HepG2 (cell line): Measurements from ENCODE around the gene CCL19. TPM values are rescaled to one million over a fixed set of nuclear protein-coding genes. Genes with fewer than 3 reads are reported as not detected.

Source experiments
- ARNT ChIP-seq: fragments of 450-650 bp; IDR thresholded peaks from 2 replicates; pipeline ENCODE4 v1.6.1; 2017
- ELK4 ChIP-seq: sonication (generic); formaldehyde crosslinking; IDR thresholded peaks from 2 replicates; pipeline ENCODE4 v1.9.0; 2021; ENCODE audit warnings: missing genetic modification reagents, borderline replicate concordance
- HES4 ChIP-seq: sonication (generic); formaldehyde crosslinking; IDR thresholded peaks from 2 replicates; pipeline ENCODE4 v1.9.0; 2021; ENCODE audit warnings: mild to moderate bottlenecking, missing genetic modification reagents, borderline replicate concordance
- HNRNPLL ChIP-seq: fragments of 200-400 bp; formaldehyde crosslinking; IDR thresholded peaks from 2 replicates; pipeline ENCODE4 v1.6.1; 2017; ENCODE audit warnings: mild to moderate bottlenecking, low read depth, low read length; ENCODE audit not compliant: poor library complexity, severe bottlenecking
- JARID2 ChIP-seq: sonication (generic); formaldehyde crosslinking; IDR thresholded peaks from 2 replicates; pipeline ENCODE4 v1.8.1; 2023; ENCODE audit warnings: missing genetic modification reagents, inconsistent platforms; ENCODE audit not compliant: insufficient replicate concordance
- MED13 ChIP-seq: sonication (generic); formaldehyde crosslinking; IDR thresholded peaks from 2 replicates; pipeline ENCODE4 v1.5.0; 2020; ENCODE audit warnings: missing genetic modification reagents
- RFX3 ChIP-seq: IDR thresholded peaks from 2 replicates; pipeline ENCODE4 v1.6.1; 2016; ENCODE audit warnings: missing biosample characterization, missing genetic modification reagents
- SMAD1 ChIP-seq: sonication (generic); formaldehyde crosslinking; IDR thresholded peaks from 2 replicates; pipeline ENCODE4 v1.4.0; 2020; ENCODE audit warnings: missing genetic modification reagents, low read depth, mild to moderate bottlenecking, borderline replicate concordance
- ZFP36 ChIP-seq: fragments of 150-350 bp; IDR thresholded peaks from 2 replicates; pipeline ENCODE4 v1.6.1; 2018; ENCODE audit warnings: borderline replicate concordance, low read length, low read depth; ENCODE audit not compliant: partially characterized antibody
- ZNF691 ChIP-seq: sonication (generic); formaldehyde crosslinking; IDR thresholded peaks from 2 replicates; pipeline ENCODE4 v1.4.0; 2020; ENCODE audit warnings: missing genetic modification reagents, low read depth, mild to moderate bottlenecking, borderline replicate concordance
- ZNF7 ChIP-seq: IDR thresholded peaks from 2 replicates; pipeline ENCODE4 v1.6.1; 2016; ENCODE audit warnings: missing biosample characterization, missing genetic modification reagents
- ZNF775 ChIP-seq: sonication (generic); formaldehyde crosslinking; IDR thresholded peaks from 2 replicates; pipeline ENCODE4 v1.4.0; 2020; ENCODE audit warnings: missing genetic modification reagents, mild to moderate bottlenecking, moderate library complexity, borderline replicate concordance
- polyA plus RNA-seq, 8 experiments: library from polyadenylated mRNA; depleted of rRNA in 3 of 8; stranded (reverse) in 7 of 8; unstranded in 1 of 8; fragments of >200 nt; fragmentation: Illumina TruSeq in 4 of 8; extraction: Trizol in 4 of 8; gene quantifications; 2 replicates each; pipeline versions ENCODE4 v1.2.1 to v1.2.3, GENCODE V29; 2011 to 2016; ENCODE audit warnings: low read depth in 4 of 8, missing spikeins in 1 of 8, mixed read lengths in 1 of 8; ENCODE audit not compliant: insufficient read depth in 1 of 8
- total RNA-seq, 5 experiments: library from RNA; depleted of rRNA; stranded (reverse); fragments of >200 nt; fragmentation: Illumina TruSeq; extraction: Trizol; gene quantifications; 2 replicates each; pipeline ENCODE4 v1.2.3, GENCODE V29; 2016; ENCODE audit warnings: low read depth in 1 of 5
- TF ChIP-seq, protein P1 (sequence below): conservative IDR thresholded peaks from 2 replicates; pipeline ENCODE4 v1.6.1; 2018; ENCODE audit warnings: missing genetic modification reagents
- TF ChIP-seq, protein P2 (sequence below): sonication (generic); formaldehyde crosslinking; IDR thresholded peaks from 2 replicates; pipeline ENCODE4 v1.8.0; 2022; ENCODE audit warnings: low read depth, missing genetic modification reagents
- TF ChIP-seq, protein P3 (sequence below): sonication (generic); formaldehyde crosslinking; IDR thresholded peaks from 2 replicates; pipeline ENCODE4 v1.4.0; 2020; ENCODE audit warnings: missing genetic modification reagents, borderline replicate concordance
- TF ChIP-seq, protein P4 (sequence below): sonication (generic); formaldehyde crosslinking; IDR thresholded peaks from 2 replicates; pipeline ENCODE4 v1.5.1; 2020; ENCODE audit warnings: mild to moderate bottlenecking, missing genetic modification reagents, moderate library complexity

CCL19 gene
- total and polyA plus RNA-seq, 2 of the 13 experiments (the other 11 are each of a cell fraction or from before 2014, with no cell fraction given) = not detected

DNA sequence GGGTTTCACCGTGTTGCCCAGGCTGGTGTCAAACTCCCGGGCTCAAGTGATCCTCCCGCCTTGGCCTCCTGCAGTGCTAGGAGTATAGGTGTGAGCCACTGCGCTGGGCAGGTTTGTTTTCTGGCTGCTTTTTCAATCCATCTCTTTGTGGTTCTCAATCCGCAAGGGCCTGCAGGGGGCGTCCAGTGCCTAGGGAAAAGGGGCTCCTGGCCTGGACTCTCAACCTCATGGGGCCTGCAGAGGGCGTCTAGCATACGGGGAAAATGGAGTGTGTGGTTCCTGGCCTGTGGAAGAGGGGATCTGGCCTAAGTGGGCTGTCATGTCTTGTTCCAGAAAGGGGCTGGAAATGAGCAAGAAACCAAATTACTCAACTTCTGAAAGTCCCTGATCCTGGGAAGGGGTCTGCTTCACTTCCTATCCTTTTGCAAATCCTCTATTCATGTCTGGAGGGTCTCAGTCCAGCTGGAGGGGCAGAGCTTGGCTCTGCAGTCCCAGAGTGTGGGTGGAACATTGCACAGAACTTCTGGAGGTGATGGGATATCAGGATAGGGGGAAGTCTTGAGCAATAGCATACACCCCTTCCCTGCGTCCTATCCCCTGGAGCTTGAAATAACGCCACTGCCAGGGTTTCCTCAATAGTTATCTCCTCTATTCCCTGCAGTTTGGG lies 15.9 kb downstream of the CCL19 start (continued):
- no peak for TF ChIP-seq JARID2 (CRISPR knock-in tag)
- TF ChIP-seq ARNT = no peak
- no peak for TF ChIP-seq HNRNPLL
- TF ChIP-seq, protein P1, sequence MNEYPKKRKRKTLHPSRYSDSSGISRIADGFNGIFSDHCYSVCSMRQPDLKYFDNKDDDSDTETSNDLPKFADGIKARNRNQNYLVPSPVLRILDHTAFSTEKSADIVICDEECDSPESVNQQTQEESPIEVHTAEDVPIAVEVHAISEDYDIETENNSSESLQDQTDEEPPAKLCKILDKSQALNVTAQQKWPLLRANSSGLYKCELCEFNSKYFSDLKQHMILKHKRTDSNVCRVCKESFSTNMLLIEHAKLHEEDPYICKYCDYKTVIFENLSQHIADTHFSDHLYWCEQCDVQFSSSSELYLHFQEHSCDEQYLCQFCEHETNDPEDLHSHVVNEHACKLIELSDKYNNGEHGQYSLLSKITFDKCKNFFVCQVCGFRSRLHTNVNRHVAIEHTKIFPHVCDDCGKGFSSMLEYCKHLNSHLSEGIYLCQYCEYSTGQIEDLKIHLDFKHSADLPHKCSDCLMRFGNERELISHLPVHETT (CRISPR knock-in tag) = no peak
- no peak for TF ChIP-seq ZNF7 (CRISPR knock-in tag)
- TF ChIP-seq ZFP36 = no peak
- no peak for TF ChIP-seq ELK4
- TF ChIP-seq MED13 (CRISPR knock-in tag) = no peak
- no peak for TF ChIP-seq SMAD1 (CRISPR knock-in tag)
- peak; percentile 59; the same call in 1 of the 2 replicates for TF ChIP-seq ZNF691 (CRISPR knock-in tag)
- no peak for TF ChIP-seq RFX3
- TF ChIP-seq, protein P2, sequence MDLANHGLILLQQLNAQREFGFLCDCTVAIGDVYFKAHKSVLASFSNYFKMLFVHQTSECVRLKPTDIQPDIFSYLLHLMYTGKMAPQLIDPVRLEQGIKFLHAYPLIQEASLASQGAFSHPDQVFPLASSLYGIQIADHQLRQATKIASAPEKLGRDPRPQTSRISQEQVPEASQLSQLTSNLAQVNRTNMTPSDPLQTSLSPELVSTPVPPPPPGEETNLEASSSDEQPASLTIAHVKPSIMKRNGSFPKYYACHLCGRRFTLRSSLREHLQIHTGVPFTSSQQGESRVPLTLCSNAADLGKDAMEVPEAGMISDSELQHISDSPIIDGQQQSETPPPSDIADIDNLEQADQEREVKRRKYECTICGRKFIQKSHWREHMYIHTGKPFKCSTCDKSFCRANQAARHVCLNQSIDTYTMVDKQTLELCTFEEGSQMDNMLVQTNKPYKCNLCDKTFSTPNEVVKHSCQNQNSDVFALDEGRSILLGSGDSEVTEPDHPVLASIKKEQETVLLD (CRISPR knock-in tag) = no peak
- TF ChIP-seq, protein P3, sequence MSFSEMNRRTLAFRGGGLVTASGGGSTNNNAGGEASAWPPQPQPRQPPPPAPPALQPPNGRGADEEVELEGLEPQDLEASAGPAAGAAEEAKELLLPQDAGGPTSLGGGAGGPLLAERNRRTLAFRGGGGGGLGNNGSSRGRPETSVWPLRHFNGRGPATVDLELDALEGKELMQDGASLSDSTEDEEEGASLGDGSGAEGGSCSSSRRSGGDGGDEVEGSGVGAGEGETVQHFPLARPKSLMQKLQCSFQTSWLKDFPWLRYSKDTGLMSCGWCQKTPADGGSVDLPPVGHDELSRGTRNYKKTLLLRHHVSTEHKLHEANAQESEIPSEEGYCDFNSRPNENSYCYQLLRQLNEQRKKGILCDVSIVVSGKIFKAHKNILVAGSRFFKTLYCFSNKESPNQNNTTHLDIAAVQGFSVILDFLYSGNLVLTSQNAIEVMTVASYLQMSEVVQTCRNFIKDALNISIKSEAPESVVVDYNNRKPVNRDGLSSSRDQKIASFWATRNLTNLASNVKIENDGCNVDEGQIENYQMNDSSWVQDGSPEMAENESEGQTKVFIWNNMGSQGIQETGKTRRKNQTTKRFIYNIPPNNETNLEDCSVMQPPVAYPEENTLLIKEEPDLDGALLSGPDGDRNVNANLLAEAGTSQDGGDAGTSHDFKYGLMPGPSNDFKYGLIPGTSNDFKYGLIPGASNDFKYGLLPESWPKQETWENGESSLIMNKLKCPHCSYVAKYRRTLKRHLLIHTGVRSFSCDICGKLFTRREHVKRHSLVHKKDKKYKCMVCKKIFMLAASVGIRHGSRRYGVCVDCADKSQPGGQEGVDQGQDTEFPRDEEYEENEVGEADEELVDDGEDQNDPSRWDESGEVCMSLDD (CRISPR knock-in tag) = 0 out of 2 replicates have a peak, but pooled peaks have one; percentile 19
- no peak for TF ChIP-seq ZNF775 (CRISPR knock-in tag)
- TF ChIP-seq, protein P4, sequence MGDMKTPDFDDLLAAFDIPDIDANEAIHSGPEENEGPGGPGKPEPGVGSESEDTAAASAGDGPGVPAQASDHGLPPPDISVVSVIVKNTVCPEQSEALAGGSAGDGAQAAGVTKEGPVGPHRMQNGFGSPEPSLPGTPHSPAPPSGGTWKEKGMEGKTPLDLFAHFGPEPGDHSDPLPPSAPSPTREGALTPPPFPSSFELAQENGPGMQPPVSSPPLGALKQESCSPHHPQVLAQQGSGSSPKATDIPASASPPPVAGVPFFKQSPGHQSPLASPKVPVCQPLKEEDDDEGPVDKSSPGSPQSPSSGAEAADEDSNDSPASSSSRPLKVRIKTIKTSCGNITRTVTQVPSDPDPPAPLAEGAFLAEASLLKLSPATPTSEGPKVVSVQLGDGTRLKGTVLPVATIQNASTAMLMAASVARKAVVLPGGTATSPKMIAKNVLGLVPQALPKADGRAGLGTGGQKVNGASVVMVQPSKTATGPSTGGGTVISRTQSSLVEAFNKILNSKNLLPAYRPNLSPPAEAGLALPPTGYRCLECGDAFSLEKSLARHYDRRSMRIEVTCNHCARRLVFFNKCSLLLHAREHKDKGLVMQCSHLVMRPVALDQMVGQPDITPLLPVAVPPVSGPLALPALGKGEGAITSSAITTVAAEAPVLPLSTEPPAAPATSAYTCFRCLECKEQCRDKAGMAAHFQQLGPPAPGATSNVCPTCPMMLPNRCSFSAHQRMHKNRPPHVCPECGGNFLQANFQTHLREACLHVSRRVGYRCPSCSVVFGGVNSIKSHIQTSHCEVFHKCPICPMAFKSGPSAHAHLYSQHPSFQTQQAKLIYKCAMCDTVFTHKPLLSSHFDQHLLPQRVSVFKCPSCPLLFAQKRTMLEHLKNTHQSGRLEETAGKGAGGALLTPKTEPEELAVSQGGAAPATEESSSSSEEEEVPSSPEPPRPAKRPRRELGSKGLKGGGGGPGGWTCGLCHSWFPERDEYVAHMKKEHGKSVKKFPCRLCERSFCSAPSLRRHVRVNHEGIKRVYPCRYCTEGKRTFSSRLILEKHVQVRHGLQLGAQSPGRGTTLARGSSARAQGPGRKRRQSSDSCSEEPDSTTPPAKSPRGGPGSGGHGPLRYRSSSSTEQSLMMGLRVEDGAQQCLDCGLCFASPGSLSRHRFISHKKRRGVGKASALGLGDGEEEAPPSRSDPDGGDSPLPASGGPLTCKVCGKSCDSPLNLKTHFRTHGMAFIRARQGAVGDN (CRISPR knock-in tag) = peak; percentile 29
- no peak for TF ChIP-seq HES4 (CRISPR knock-in tag)
